SK-N-MC (cell line): ENCODE data around the gene SOCS6.

Experiments
- EZH2 ChIP-seq: fragments of 200-600 bp; sonication (generic); IDR thresholded peaks from one replicate; pipeline ENCODE4 v1.6.1; 2017; ENCODE audit warnings: antibody characterized with exemption
- POLR2AphosphoS5 ChIP-seq: IDR thresholded peaks from 2 replicates; pipeline ENCODE4 v1.6.1; 2012; ENCODE audit warnings: mild to moderate bottlenecking, low read depth, low read length, borderline replicate concordance

- TF ChIP-seq POLR2AphosphoS5 (no peak), EZH2 (no peak)
These were observed 80.1 kb downstream of the SOCS6 start for GRCh38 chr18:70368903-70369302.
